ENCODE data around the gene DPH1.

- TF ChIP-seq CTCF (IDR thresholded peaks at IDR 0.05): no peak
- no peak for TF ChIP-seq POLR2AphosphoS5 (IDR thresholded peaks at IDR 0.05)
- TF ChIP-seq POLR2A (IDR thresholded peaks at IDR 0.05): no peak
Measured at GRCh38 chr17:2047590-2047989, 17.6 kb downstream of the DPH1 start.
